Stimulated activated CD4-positive, alpha-beta T cell treated with anti-CD3 and anti-CD28 coated beads, Interleukin-12 subunit alpha, Interleukin-12 subunit beta, amount 100 ng/mL, for 48 hours (primary cell): ENCODE measurements around the gene RTN4RL1.

Source experiments
- DNase-seq, 3 donors: peaks; one replicate each; pipeline ENCODE4 v3.0.0-alpha.2; 2020; ENCODE audit warnings: low read depth in 2 of 3, low spot score in 1 of 3

The RTN4RL1 gene

DNA sequence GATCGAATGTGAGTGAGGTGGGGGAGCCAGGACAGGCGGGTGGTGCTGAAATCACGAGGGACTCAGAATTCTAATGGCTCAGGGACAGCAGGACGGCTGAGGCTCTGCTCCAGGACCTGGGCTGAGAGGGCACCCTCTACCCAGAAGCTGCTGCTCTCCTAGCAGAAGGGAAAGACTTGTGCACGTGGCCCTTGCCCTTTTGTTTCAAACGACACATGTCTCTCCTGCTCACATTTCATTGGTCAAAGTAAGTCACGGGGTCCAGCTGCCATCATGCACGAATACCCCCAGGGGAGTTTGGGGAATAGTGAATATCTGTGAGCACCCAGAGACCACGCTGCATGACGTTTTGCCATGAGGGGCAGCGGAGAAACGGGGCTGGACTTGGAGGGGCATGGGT, 73.2 kb downstream of the RTN4RL1 start:
- DNase-seq: no peak

GRCh38 chr17:1949754-1950153, 75.4 kb downstream of the RTN4RL1 start:
- no peak for DNase-seq

DNA sequence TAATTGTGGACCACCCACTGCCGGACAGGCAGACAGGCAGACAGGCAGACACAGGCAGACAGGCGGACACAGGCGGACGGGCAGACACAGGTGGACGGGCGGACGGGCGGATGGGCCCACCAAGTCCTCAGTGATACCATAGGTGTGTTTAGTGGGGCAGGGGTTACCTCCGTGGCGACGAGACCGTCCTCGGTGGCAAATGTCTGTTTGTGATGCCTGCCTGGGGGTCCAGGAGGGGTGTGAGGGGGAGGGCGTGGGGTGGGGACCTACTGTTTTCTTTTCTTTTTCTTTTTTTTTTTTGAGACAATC, 76.7 kb downstream of the RTN4RL1 start:
- DNase-seq: no peak

GRCh38 chr17:1947743-1948516, 77.2 kb downstream of the RTN4RL1 start:
- no peak for DNase-seq

GRCh38 chr17:1947229-1947742, 77.8 kb downstream of the RTN4RL1 start:
- no peak for DNase-seq

DNA sequence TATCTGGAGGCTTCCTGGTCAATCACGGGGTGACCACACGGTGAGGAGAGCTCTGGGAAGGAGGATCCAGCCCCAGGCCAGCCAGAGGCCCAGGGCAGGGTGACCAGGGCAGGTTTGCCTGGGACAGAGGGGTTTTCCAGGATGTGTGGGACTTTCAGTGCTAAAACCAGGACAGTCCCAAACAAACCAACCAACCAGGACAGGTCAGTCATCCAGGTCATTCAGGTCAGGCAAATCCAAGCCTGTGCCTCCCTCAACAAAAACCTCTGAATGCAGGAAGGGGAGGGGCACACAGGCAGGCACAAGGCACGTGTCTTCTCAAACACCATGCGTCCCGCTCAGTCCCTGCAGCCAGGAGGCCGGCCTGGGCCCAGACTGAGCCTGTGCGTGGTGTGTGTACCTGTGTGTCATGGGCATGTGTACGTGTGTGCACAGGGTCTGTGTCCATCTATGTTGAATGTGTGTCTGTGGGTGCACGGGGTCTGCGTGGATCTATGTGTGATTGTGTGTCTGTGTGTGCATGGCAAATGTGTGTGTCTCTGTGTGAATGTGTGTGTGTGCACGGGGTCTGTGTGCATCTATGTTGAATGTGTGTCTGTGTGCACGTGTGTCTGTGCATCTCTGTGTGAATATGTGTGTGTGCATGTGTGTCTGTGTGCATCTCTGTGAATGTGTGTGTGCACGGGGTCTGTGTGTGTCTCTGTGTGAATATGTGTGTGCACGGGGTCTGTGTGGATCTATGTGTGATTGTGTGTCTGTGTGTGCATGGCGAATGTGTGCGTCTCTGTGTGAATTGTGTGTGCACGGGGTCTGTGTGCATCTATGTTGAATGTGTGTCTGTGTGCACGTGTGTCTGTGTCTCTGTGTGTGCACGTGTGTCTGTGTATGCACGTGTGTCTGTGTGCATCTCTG, 78.9 kb downstream of the RTN4RL1 start:
- DNase-seq: no peak

GRCh38 chr17:1945621-1946020, 79.5 kb downstream of the RTN4RL1 start:
- DNase-seq: no peak

DNA sequence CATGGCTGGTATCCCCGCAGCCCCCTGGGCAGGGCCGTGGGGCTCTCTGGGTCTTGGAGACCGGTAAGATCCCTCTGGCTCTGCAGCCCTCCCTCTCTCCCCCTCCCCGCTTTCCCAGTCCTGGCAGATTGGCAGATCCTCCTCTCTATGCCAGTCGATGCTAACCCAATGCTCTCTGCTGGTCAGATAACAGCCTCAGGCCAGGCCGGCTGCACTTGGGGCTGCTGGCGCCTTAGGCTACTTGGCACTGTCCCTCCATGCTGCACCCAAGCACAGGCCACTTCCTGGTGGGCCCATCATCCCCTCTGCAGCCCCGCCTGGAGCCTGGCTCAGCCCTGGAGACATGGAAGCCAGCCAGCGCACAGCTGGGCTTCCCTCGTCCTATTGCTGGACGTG, 81.7 kb downstream of the RTN4RL1 start:
- DNase-seq: no peak

GRCh38 chr17:1942666-1943435, 82.3 kb downstream of the RTN4RL1 start:
- DNase-seq: no peak

- DNase-seq: no peak
These were observed 83.1 kb downstream of the RTN4RL1 start for GRCh38 chr17:1942066-1942365.

- DNase-seq: no peak
These were observed 83.7 kb downstream of the RTN4RL1 start for GRCh38 chr17:1941272-1942065.

- DNase-seq: no peak
These were observed 84.3 kb downstream of the RTN4RL1 start for GRCh38 chr17:1940810-1941185.

GRCh38 chr17:1939981-1940809, 84.9 kb downstream of the RTN4RL1 start:
- DNase-seq: no peak

- no peak for DNase-seq
These were observed 87.7 kb downstream of the RTN4RL1 start for GRCh38 chr17:1937461-1937860.

DNA sequence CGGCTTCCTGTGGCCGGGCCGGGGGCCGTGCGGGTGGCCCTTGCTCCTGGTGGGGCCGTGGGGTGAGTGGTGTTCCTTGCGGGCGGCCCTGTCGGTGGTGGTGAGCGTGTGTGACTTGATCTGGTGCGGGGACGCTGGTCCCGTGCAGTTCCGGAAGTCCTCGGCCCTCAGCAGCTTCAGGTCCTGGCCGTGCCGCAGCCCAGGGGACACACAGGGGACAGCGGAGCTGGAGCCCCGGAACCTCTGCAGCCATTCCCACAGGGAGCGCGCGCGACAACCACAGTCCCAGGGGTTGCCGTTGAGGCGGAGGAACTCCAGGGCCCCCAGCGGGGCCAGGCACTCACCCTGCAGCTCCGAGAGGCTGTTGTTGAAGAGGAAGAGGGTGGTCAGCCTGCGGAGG, 88.4 kb downstream of the RTN4RL1 start:
- DNase-seq: no peak

GRCh38 chr17:1934901-1935300, 90.2 kb downstream of the RTN4RL1 start:
- no peak for DNase-seq

DNA sequence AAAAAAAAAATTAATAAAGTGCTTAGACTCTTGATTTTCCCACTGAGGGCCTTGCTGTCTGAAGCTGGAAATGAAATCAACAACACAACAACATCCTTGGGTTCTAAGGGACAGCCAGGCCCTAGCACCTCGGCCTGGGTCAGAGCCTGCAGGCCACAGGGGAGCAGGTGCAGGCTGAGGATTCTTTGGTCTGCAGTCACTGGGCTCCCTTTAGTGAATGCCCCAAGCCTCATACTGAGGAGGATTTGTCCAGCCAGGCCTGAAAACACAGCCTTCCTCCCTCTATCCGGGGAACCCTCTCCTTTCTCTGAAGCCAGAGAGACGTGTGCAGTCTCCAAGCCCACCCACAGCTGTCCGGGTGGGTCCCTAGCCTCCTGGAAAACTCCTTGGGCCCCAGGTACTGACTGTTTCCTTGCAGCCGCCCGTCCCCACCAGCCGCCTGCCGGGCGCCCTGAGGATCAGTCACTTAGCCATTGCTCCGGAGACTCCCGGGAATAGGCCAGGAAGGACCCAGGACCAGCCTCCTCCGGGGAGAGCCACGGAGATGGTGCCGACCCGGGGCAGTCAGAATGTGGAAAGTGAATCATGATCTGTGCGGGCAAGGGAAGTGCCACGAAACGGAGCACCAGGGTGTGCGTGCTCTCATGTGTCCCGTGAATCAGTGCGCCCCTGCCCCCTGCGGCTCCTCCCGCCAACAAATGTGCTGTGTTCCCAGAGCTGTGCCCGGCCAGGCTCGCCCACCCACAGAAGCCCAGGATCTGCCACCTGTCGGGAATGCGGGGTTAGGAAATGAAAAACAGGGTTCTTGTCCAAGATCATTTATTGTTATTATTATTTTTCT, 91.0 kb downstream of the RTN4RL1 start:
- no peak for DNase-seq

DNA sequence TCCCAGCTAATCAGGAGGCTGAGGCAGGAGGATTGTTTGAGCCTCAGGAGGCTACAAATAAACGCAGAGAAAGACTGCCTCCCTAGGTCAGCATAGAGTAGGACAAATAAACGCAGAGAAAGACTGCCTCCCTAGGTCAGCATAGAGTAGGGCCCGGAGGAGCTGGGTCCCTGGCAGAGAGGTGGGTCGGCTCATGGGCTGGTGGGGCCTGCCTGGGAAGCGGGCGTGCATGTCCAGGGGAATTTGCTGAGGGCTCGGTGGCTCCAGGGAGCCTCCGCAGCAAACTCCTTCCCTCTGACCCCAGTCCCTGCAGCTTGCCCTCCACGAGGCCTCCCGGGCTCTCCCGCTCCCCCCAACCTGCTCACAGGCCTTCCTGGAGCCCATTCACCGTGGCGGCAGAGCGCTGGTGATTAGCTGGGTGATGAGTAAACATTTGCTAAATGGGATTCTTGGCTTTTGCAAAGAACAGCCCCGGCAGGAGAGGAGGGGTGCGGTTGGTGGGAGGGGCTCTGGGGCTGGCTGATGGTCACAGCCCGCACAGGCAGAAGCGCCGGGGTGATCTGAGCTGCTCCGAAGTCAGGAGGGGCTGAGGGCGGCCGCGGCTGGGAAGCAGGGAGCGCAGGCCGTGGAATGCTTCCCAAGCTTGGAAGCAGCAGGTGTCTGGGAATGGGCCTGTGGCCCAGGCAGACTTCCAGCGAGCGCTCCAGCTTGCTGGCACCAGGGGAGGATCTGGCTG, 93.1 kb downstream of the RTN4RL1 start:
- DNase-seq: no peak

DNA sequence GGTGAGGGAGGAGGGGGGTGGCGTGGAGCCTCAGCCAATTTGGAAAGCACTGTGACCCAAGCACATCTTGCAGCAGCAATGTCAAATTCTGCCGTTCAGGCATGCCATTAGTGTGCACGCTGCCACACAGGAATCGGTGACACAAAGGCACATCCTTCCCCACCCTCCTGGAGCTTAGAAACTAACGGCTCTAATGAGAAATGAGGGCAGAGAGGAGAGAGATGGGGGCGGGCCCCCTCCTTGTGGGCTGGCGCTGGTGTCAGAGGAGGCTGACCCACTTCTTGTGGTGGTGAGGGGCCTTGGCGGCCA, 94.8 kb downstream of the RTN4RL1 start:
- DNase-seq: no peak
